ENCODE measurements around the gene AHCTF1.
A peak's percentile ranks its signal among the peaks of the same experiment; 100 is the strongest.

Gene AHCTF1

GRCh38 chr1:246906833-246907232 is 24.9 kb downstream of the AHCTF1 start:
- H3K9ac ChIP-seq (ENCODE audit: low read length): no peak overlapping the region
- H3K79me1 ChIP-seq (replicated peaks; ENCODE audit: low read length, poor library complexity, severe bottlenecking): peaks cover 14% of the 10 kb centered on the region
- no peak overlapping the region for H3K14ac ChIP-seq (ENCODE audit: low read length in 2 of 2)
- no peak overlapping the region for H2BK120ac ChIP-seq (ENCODE audit: low read depth, low read length)
- no peak overlapping the region for H2BK5ac ChIP-seq (ENCODE audit: low read depth, low read length, poor library complexity, severe bottlenecking)
- no peaks in the 10 kb centered on the region for H3K27me3 ChIP-seq (ENCODE audit: control insufficient read depth in 1 of 2, insufficient read depth in 1 of 2, low read length in 2 of 2)
- H4K91ac ChIP-seq (ENCODE audit: low read length): no peak overlapping the region
- no peak overlapping the region for H4K8ac ChIP-seq (ENCODE audit: low read length)
- H2BK15ac ChIP-seq (ENCODE audit: low read depth, poor library complexity, severe bottlenecking): no peak overlapping the region
- H3K18ac ChIP-seq (ENCODE audit: low read depth in 1 of 2, low read length in 2 of 2): no peak overlapping the region
- H3K4me2 ChIP-seq (ENCODE audit: low read length, poor library complexity, severe bottlenecking): no peak overlapping the region
- WGBS: no CpG with 5 or more reads among the region's 1 CpG
- H2AK5ac ChIP-seq (ENCODE audit: low read length, severe bottlenecking): no peak overlapping the region
- H3K4ac ChIP-seq (ENCODE audit: low read depth in 1 of 2, low read length in 2 of 2): no peak overlapping the region
- H3K36me3 ChIP-seq (ENCODE audit: control insufficient read depth in 1 of 2, insufficient read depth in 2 of 2, low read depth in 1 of 2, low read length in 2 of 2): peaks cover 10 to 82% of the 10 kb centered on the region in 2 experiments
- H2BK12ac ChIP-seq (ENCODE audit: low read length in 2 of 2): no peak overlapping the region
- no peak overlapping the region for H3K23ac ChIP-seq (ENCODE audit: low read length in 2 of 2)
- no peak overlapping the region for H2AFZ ChIP-seq (ENCODE audit: low read depth, low read length)
- no peak overlapping the region for H3K4me3 ChIP-seq (ENCODE audit: insufficient read depth in 1 of 2, low read depth in 1 of 2, low read length in 2 of 2)
- no peak for DNase-seq
- no peaks in the 10 kb centered on the region for H3K4me1 ChIP-seq (ENCODE audit: control insufficient read depth, insufficient read depth, low read depth, low read length)
- no peak overlapping the region for H3K27ac ChIP-seq (ENCODE audit: low read length, poor library complexity, severe bottlenecking)
- no peaks in the 10 kb centered on the region for H3K9me3 ChIP-seq (ENCODE audit: control insufficient read depth, low read length)

DNA sequence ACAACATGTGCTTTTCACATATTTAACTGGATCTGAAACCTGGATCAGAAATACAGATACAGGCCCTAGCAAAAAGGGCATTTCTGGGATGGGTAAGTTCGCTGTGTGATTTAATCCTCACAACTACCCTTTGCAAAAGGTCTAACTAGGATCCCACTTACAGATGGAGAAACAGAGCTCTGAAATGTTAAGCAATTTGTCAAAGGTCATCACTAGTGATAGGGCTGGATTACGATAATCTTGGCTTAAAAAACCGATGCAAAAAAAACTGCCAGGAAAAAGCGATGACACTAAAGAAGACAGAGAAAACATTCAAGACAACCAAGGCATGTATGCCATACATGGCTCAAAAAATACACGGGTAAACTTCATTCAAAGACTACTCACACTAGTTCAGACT is 29.9 kb downstream of the AHCTF1 start:
- H3K79me1 ChIP-seq (replicated peaks; ENCODE audit: low read length, poor library complexity, severe bottlenecking): peaks cover 20% of the 10 kb centered on the region
- peaks cover 30 to 94% of the 10 kb centered on the region in 2 experiments for H3K36me3 ChIP-seq (ENCODE audit: control insufficient read depth in 1 of 2, insufficient read depth in 2 of 2, low read depth in 1 of 2, low read length in 2 of 2)
- no peak overlapping the region for H2BK15ac ChIP-seq (ENCODE audit: low read depth, poor library complexity, severe bottlenecking)
- no peak for DNase-seq
- H3K27me3 ChIP-seq (ENCODE audit: control insufficient read depth in 1 of 2, insufficient read depth in 1 of 2, low read length in 2 of 2): no peaks in the 10 kb centered on the region
- H2AK5ac ChIP-seq (ENCODE audit: low read length, severe bottlenecking): no peak overlapping the region
- H2BK5ac ChIP-seq (ENCODE audit: low read depth, low read length, poor library complexity, severe bottlenecking): no peak overlapping the region
- H3K23ac ChIP-seq (ENCODE audit: low read length in 2 of 2): no peak overlapping the region
- H4K8ac ChIP-seq (ENCODE audit: low read length): no peak overlapping the region
- H4K91ac ChIP-seq (ENCODE audit: low read length): no peak overlapping the region
- H3K4ac ChIP-seq (ENCODE audit: low read depth in 1 of 2, low read length in 2 of 2): no peak overlapping the region
- H2BK12ac ChIP-seq (ENCODE audit: low read length in 2 of 2): no peak overlapping the region
- no peak overlapping the region for H3K9ac ChIP-seq (ENCODE audit: low read length)
- no peak overlapping the region for H3K27ac ChIP-seq (ENCODE audit: low read length, poor library complexity, severe bottlenecking)
- no peak overlapping the region for H3K14ac ChIP-seq (ENCODE audit: low read length in 2 of 2)
- 100% methylated on average over 4 of the region's 5 CpGs for WGBS
- H3K4me3 ChIP-seq (ENCODE audit: insufficient read depth in 1 of 2, low read depth in 1 of 2, low read length in 2 of 2): no peak overlapping the region
- no peak overlapping the region for H3K4me2 ChIP-seq (ENCODE audit: low read length, poor library complexity, severe bottlenecking)
- no peaks in the 10 kb centered on the region for H3K4me1 ChIP-seq (ENCODE audit: control insufficient read depth, insufficient read depth, low read depth, low read length)
- H2AFZ ChIP-seq (ENCODE audit: low read depth, low read length): no peak overlapping the region
- no peak overlapping the region for H3K18ac ChIP-seq (ENCODE audit: low read depth in 1 of 2, low read length in 2 of 2)
- no peak overlapping the region for H2BK120ac ChIP-seq (ENCODE audit: low read depth, low read length)
- no peaks in the 10 kb centered on the region for H3K9me3 ChIP-seq (ENCODE audit: control insufficient read depth, low read length)

DNA sequence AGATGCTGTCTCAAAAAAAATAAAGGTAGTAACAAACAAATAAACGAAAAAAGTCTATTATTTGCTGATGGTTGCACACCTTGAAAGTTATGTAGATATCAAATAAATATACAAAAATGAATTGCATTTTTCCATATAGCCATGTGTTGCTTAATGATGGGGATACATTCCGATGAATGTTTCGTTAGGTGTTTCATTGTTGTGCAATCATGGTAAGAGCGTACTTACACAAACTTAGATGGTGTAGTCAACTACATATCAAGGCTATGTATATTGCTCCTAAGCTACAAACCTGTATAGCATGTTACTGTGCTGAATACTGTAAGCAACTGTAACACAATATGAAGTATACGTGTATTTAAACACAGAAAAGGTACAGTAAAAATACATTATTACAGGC is 34.4 kb downstream of the AHCTF1 start:
- Histone ChIP-seq H3K4me1 (ENCODE audit: control insufficient read depth, insufficient read depth, low read depth, low read length) (no peaks in the 10 kb centered on the region), H3K4me2 (ENCODE audit: low read length, poor library complexity, severe bottlenecking) (no peak overlapping the region), H3K79me1 (replicated peaks; ENCODE audit: low read length, poor library complexity, severe bottlenecking) (peaks cover 10% of the 10 kb centered on the region), H3K4me3 (ENCODE audit: insufficient read depth in 1 of 2, low read depth in 1 of 2, low read length in 2 of 2) (no peak overlapping the region), H4K91ac (ENCODE audit: low read length) (no peak overlapping the region), H3K36me3 (ENCODE audit: control insufficient read depth in 1 of 2, insufficient read depth in 2 of 2, low read depth in 1 of 2, low read length in 2 of 2) (peaks cover 32 to 95% of the 10 kb centered on the region in 2 experiments), H3K14ac (ENCODE audit: low read length in 2 of 2) (no peak overlapping the region), H3K27ac (ENCODE audit: low read length, poor library complexity, severe bottlenecking) (no peak overlapping the region), H3K9me3 (ENCODE audit: control insufficient read depth, low read length) (no peaks in the 10 kb centered on the region), H3K27me3 (ENCODE audit: control insufficient read depth in 1 of 2, insufficient read depth in 1 of 2, low read length in 2 of 2) (no peaks in the 10 kb centered on the region), H2BK5ac (ENCODE audit: low read depth, low read length, poor library complexity, severe bottlenecking) (no peak overlapping the region), H3K23ac (ENCODE audit: low read length in 2 of 2) (no peak overlapping the region), H3K18ac (ENCODE audit: low read depth in 1 of 2, low read length in 2 of 2) (no peak overlapping the region), H2AFZ (ENCODE audit: low read depth, low read length) (no peak overlapping the region), H3K4ac (ENCODE audit: low read depth in 1 of 2, low read length in 2 of 2) (no peak overlapping the region), H2BK120ac (ENCODE audit: low read depth, low read length) (no peak overlapping the region), H2BK15ac (ENCODE audit: low read depth, poor library complexity, severe bottlenecking) (no peak overlapping the region), H3K9ac (ENCODE audit: low read length) (no peak overlapping the region), H2AK5ac (ENCODE audit: low read length, severe bottlenecking) (no peak overlapping the region), H4K8ac (ENCODE audit: low read length) (no peak overlapping the region), H2BK12ac (ENCODE audit: low read length in 2 of 2) (no peak overlapping the region)
- DNase-seq: no peak
- WGBS: 100% methylated on average over 2 of the region's 5 CpGs

DNA sequence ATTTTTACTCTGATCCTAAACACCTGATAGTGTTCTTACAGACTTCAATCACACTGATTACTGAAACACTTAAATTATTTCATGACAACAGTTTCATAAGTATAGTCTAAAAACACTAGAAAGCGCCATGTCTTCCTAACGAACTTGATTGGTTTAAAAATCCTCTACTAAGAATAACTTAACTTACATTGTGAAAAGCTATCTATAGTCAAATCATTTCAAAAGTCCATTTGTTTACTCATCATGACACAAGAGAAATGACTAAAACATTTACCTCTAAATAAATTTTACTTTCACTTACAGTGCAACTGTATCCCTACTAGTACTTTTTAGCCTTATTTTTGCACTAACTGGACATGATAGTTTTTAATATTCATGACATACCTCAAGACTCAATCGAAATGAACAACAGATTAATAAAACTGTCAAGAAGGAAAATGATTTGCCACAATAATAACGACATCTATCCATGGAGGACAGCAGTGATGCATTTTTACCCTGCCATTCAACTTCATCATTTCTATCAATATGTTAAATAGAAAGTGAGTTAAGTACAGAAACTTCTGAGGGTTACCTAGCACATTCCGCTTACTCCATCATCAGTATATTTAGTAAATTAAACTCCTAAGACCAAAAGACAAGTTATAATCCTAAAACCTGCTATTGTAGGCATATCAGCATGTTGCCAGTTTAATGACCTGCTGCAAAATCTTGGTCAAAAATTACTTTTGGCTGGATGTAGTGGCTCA is 38.4 kb downstream of the AHCTF1 start:
- H3K9ac ChIP-seq (ENCODE audit: low read length): no peak overlapping the region
- H2AFZ ChIP-seq (ENCODE audit: low read depth, low read length): no peak overlapping the region
- no peak overlapping the region for H2BK15ac ChIP-seq (ENCODE audit: low read depth, poor library complexity, severe bottlenecking)
- WGBS: 93% methylated on average over 3 of the region's 5 CpGs
- H3K4me2 ChIP-seq (ENCODE audit: low read length, poor library complexity, severe bottlenecking): no peak overlapping the region
- no peak overlapping the region for H3K4me3 ChIP-seq (ENCODE audit: insufficient read depth in 1 of 2, low read depth in 1 of 2, low read length in 2 of 2)
- H2AK5ac ChIP-seq (ENCODE audit: low read length, severe bottlenecking): no peak overlapping the region
- peaks cover 13% of the 10 kb centered on the region for H3K79me1 ChIP-seq (replicated peaks; ENCODE audit: low read length, poor library complexity, severe bottlenecking)
- no peak overlapping the region for H2BK5ac ChIP-seq (ENCODE audit: low read depth, low read length, poor library complexity, severe bottlenecking)
- H3K4me1 ChIP-seq (ENCODE audit: control insufficient read depth, insufficient read depth, low read depth, low read length): no peaks in the 10 kb centered on the region
- H3K4ac ChIP-seq (ENCODE audit: low read depth in 1 of 2, low read length in 2 of 2): no peak overlapping the region
- no peaks in the 10 kb centered on the region for H3K27me3 ChIP-seq (ENCODE audit: control insufficient read depth in 1 of 2, insufficient read depth in 1 of 2, low read length in 2 of 2)
- no peak overlapping the region for H2BK120ac ChIP-seq (ENCODE audit: low read depth, low read length)
- H3K27ac ChIP-seq (ENCODE audit: low read length, poor library complexity, severe bottlenecking): no peak overlapping the region
- H4K91ac ChIP-seq (ENCODE audit: low read length): no peak overlapping the region
- peaks cover 22 to 94% of the 10 kb centered on the region in 2 experiments for H3K36me3 ChIP-seq (ENCODE audit: control insufficient read depth in 1 of 2, insufficient read depth in 2 of 2, low read depth in 1 of 2, low read length in 2 of 2)
- H3K23ac ChIP-seq (ENCODE audit: low read length in 2 of 2): no peak overlapping the region
- no peak overlapping the region for H2BK12ac ChIP-seq (ENCODE audit: low read length in 2 of 2)
- no peak overlapping the region for H3K18ac ChIP-seq (ENCODE audit: low read depth in 1 of 2, low read length in 2 of 2)
- H4K8ac ChIP-seq (ENCODE audit: low read length): no peak overlapping the region
- H3K9me3 ChIP-seq (ENCODE audit: control insufficient read depth, low read length): no peaks in the 10 kb centered on the region
- no peak overlapping the region for H3K14ac ChIP-seq (ENCODE audit: low read length in 2 of 2)
- DNase-seq: peak; percentile 18
